ENCODE measurements around the gene SOST.

SOST gene

DNA sequence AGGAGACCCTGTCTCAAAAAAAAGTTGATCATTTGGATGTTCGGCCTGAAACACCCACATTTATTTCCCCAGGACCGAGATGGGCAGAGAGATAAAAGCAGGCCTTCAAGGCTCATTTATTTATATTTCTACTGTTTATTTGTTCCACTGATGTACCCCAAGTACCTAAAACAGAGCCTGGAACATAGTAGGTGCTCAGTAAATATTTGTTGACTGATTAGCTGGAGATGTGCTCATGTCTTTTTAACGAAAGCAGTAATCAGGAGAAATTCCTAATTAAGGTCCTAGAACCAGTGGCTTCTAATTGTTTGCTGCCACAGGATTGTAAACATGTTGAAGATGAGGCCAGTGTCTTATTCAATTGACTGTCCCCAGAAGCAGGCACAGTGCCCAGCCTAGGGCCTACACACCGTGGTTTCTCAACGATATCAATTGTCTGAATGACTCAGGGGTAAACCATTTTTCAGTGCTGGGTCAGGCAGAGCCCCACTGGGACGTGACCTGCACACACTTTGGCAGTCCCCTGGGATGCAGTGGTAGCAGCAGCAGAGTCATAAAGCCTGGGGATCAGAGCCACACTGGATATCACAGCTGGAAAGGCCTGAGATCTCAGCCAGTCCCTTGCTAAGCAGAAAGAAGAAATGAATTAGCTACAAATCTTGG, 34.8 kb downstream of the SOST start (continued):
- TF ChIP-seq ZNF76 (tag by site-specific recombination; IDR thresholded peaks at IDR 0.05; ENCODE audit: borderline replicate concordance, low read depth) = no peak
- TF ChIP-seq ZNF280D (tag by site-specific recombination; IDR thresholded peaks at IDR 0.05) = no peak
- TF ChIP-seq ZNF274 (IDR thresholded peaks at IDR 0.05; ENCODE audit: low read length) = no peak
- no peak for TF ChIP-seq ZNF274 (tag by site-specific recombination; IDR thresholded peaks at IDR 0.05; ENCODE audit: borderline replicate concordance)
- no peak for TF ChIP-seq ZNF560 (tag by site-specific recombination; IDR thresholded peaks at IDR 0.05; ENCODE audit: borderline replicate concordance)
- TF ChIP-seq ZNF423 (tag by site-specific recombination; IDR thresholded peaks at IDR 0.05) = peak; percentile 69
- no peak for TF ChIP-seq ZBTB8A (tag by site-specific recombination; IDR thresholded peaks at IDR 0.05)
- no peak for TF ChIP-seq ZNF114 (tag by site-specific recombination; IDR thresholded peaks at IDR 0.05)
- TF ChIP-seq PRDM2 (tag by site-specific recombination; IDR thresholded peaks at IDR 0.05; ENCODE audit: borderline replicate concordance) = no peak
- no peak for TF ChIP-seq ZNF140 (tag by site-specific recombination; IDR thresholded peaks at IDR 0.05)
- no peak for TF ChIP-seq ZXDB (tag by site-specific recombination; IDR thresholded peaks at IDR 0.05)
- TF ChIP-seq ZNF18 (tag by site-specific recombination; IDR thresholded peaks at IDR 0.05) = 0 out of 2 replicates have a peak, but pooled peaks have one; percentile 37
- TF ChIP-seq, protein P1, sequence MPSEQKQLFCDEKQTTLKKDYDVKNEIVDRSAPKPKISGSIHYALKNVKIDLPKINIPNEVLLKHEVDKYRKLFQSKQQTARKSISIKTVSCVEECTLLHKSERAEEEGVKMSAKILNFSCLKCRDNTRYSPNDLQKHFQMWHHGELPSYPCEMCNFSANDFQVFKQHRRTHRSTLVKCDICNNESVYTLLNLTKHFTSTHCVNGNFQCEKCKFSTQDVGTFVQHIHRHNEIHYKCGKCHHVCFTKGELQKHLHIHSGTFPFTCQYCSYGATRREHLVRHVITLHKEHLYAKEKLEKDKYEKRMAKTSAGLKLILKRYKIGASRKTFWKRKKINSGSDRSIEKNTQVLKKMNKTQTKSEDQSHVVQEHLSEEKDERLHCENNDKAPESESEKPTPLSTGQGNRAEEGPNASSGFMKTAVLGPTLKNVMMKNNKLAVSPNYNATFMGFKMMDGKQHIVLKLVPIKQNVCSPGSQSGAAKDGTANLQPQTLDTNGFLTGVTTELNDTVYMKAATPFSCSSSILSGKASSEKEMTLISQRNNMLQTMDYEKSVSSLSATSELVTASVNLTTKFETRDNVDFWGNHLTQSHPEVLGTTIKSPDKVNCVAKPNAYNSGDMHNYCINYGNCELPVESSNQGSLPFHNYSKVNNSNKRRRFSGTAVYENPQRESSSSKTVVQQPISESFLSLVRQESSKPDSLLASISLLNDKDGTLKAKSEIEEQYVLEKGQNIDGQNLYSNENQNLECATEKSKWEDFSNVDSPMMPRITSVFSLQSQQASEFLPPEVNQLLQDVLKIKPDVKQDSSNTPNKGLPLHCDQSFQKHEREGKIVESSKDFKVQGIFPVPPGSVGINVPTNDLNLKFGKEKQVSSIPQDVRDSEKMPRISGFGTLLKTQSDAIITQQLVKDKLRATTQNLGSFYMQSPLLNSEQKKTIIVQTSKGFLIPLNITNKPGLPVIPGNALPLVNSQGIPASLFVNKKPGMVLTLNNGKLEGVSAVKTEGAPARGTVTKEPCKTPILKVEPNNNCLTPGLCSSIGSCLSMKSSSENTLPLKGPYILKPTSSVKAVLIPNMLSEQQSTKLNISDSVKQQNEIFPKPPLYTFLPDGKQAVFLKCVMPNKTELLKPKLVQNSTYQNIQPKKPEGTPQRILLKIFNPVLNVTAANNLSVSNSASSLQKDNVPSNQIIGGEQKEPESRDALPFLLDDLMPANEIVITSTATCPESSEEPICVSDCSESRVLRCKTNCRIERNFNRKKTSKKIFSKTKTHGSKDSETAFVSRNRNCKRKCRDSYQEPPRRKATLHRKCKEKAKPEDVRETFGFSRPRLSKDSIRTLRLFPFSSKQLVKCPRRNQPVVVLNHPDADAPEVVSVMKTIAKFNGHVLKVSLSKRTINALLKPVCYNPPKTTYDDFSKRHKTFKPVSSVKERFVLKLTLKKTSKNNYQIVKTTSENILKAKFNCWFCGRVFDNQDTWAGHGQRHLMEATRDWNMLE (tag by site-specific recombination; conservative IDR thresholded peaks at IDR 0.05; ENCODE audit: low read depth) = 0 out of 2 replicates have a peak, but pooled peaks have one; percentile 19
- TF ChIP-seq ZFP37 (tag by site-specific recombination; IDR thresholded peaks at IDR 0.05) = no peak
- TF ChIP-seq, protein P2, sequence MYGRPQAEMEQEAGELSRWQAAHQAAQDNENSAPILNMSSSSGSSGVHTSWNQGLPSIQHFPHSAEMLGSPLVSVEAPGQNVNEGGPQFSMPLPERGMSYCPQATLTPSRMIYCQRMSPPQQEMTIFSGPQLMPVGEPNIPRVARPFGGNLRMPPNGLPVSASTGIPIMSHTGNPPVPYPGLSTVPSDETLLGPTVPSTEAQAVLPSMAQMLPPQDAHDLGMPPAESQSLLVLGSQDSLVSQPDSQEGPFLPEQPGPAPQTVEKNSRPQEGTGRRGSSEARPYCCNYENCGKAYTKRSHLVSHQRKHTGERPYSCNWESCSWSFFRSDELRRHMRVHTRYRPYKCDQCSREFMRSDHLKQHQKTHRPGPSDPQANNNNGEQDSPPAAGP (tag by site-specific recombination; IDR thresholded peaks at IDR 0.05) = no peak
- TF ChIP-seq ZNF544 (tag by site-specific recombination; IDR thresholded peaks at IDR 0.05) = no peak
- TF ChIP-seq ZBTB48 (tag by site-specific recombination; IDR thresholded peaks at IDR 0.05) = peak; percentile 94
- TF ChIP-seq, protein P3, sequence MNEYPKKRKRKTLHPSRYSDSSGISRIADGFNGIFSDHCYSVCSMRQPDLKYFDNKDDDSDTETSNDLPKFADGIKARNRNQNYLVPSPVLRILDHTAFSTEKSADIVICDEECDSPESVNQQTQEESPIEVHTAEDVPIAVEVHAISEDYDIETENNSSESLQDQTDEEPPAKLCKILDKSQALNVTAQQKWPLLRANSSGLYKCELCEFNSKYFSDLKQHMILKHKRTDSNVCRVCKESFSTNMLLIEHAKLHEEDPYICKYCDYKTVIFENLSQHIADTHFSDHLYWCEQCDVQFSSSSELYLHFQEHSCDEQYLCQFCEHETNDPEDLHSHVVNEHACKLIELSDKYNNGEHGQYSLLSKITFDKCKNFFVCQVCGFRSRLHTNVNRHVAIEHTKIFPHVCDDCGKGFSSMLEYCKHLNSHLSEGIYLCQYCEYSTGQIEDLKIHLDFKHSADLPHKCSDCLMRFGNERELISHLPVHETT (tag by site-specific recombination; IDR thresholded peaks at IDR 0.05) = peak; percentile 81; the same call in 1 of the 2 replicates
- TF ChIP-seq ZNF2 (tag by site-specific recombination; IDR thresholded peaks at IDR 0.05) = no peak
- TF ChIP-seq ZNF292 (tag by site-specific recombination; IDR thresholded peaks at IDR 0.05; ENCODE audit: borderline replicate concordance, low read depth) = no peak
- TF ChIP-seq KLF1 (tag by site-specific recombination; IDR thresholded peaks at IDR 0.05) = no peak
